Measurements from ENCODE around the gene ABI3. TPM values are rescaled to one million over a fixed set of nuclear protein-coding genes. Genes with fewer than 3 reads are reported as not detected.
"Not testable (repeated sequence)": the region's sequence is repeated elsewhere in the genome, so short reads cannot be mapped to it uniquely, and the experiment has no call there.

ABI3 gene
- total RNA-seq (10 to 100 TPM in 1 of 2 donors, 1 to 10 TPM in 1; 8.8 to 12.3 TPM), polyA plus RNA-seq (1 to 10 TPM in 1 of 2 donors, under 1 TPM in 1; 0.77 to 3.5 TPM)
- long read RNA-seq, donor 1, transcript ABI3-201 (8 exons, 2,109 nt), result major isoform, 42 of 57 reads
- long read RNA-seq, donor 1, partial matches to known transcripts, result 7 of 57 reads
- long read RNA-seq, donor 1, other reads (novel, unspliced or antisense), result 5 of 57 reads
- long read RNA-seq, donor 2, transcript ABI3-201 (8 exons, 2,109 nt), result major isoform, 5 of 6 reads
- long read RNA-seq, donor 2, partial matches to known transcripts, result 1 of 6 reads
- long read RNA-seq, donor 2, other reads (novel, unspliced or antisense), result 0 of 6 reads

- DNase-seq (peak in 1 of 2 donors; percentile 61), ATAC-seq (ENCODE audit: low FRiP score) (peak; percentile 52)
- WGBS, 2 donors, result 23 to 31% methylated on average over 18 to 22 of the region's 22 CpGs
- intact Hi-C loops (cut with DNase I), result no loop called here
- Histone ChIP-seq H3K4me3 (ENCODE audit: low read length in 2 of 2) (no peak within 1 kb of the TSS), H3K27ac (ENCODE audit: low read depth in 1 of 2, low read length in 2 of 2) (no peak within 1 kb of the TSS), H3K27me3 (ENCODE audit: control insufficient read depth in 1 of 2, insufficient read depth in 2 of 2, low read length in 1 of 2) (no peaks in the 10 kb centered on the region), H3K4me1 (ENCODE audit: control insufficient read depth in 1 of 2, insufficient read depth in 2 of 2, low read length in 2 of 2) (no peaks in the 10 kb centered on the region), H3K9me3 (ENCODE audit: control insufficient read depth, low read length) (no peaks in the 10 kb centered on the region), H3K36me3 (ENCODE audit: control insufficient read depth in 1 of 2, insufficient read depth in 2 of 2, low read length in 1 of 2) (no peaks in the 10 kb centered on the region)
These were observed at the start of gene ABI3, which contains the start of gene GNGT2 for GRCh38 chr17:49210158-49211029. Gene ABI3, plus strand, starts transcription at chr17:49210707. Its CDS starts 18 bp downstream, at chr17:49210725. Gene GNGT2, minus strand, starts transcription at chr17:49210574. Its CDS starts 3,152 bp downstream, at chr17:49207422.

- Histone ChIP-seq H3K27ac (ENCODE audit: low read depth in 1 of 2, low read length in 2 of 2) (no peak overlapping the region), H3K27me3 (ENCODE audit: control insufficient read depth in 1 of 2, insufficient read depth in 2 of 2, low read length in 1 of 2) (no peaks in the 10 kb centered on the region), H3K4me1 (ENCODE audit: control insufficient read depth in 1 of 2, insufficient read depth in 2 of 2, low read length in 2 of 2) (no peaks in the 10 kb centered on the region), H3K4me3 (ENCODE audit: low read length in 2 of 2) (no peak overlapping the region), H3K36me3 (ENCODE audit: control insufficient read depth in 1 of 2, insufficient read depth in 2 of 2, low read length in 1 of 2) (no peaks in the 10 kb centered on the region), H3K9me3 (ENCODE audit: control insufficient read depth, low read length) (no peaks in the 10 kb centered on the region)
- DNase-seq (no peak), ATAC-seq (ENCODE audit: low FRiP score) (no peak)
- WGBS, 2 donors, result 59 to 65% methylated on average over 4 of the region's 4 CpGs
- intact Hi-C loops (cut with DNase I), result no loop called here
These were observed 47.6 kb upstream of the ABI3 start for GRCh38 chr17:49162866-49163265.

GRCh38 chr17:49165143-49165542, 45.4 kb upstream of the ABI3 start:
- H3K9me3 ChIP-seq (ENCODE audit: control insufficient read depth, low read length), result no peaks in the 10 kb centered on the region
- intact Hi-C loops (cut with DNase I), result no loop called here
- H3K36me3 ChIP-seq (ENCODE audit: control insufficient read depth in 1 of 2, insufficient read depth in 2 of 2, low read length in 1 of 2), result no peaks in the 10 kb centered on the region
- H3K27ac ChIP-seq (ENCODE audit: low read depth in 1 of 2, low read length in 2 of 2), result no peak overlapping the region
- H3K27me3 ChIP-seq (ENCODE audit: control insufficient read depth in 1 of 2, insufficient read depth in 2 of 2, low read length in 1 of 2), result no peaks in the 10 kb centered on the region
- DNase-seq (no peak), ATAC-seq (ENCODE audit: low FRiP score) (no peak)
- no peak overlapping the region for H3K4me3 ChIP-seq (ENCODE audit: low read length in 2 of 2)
- H3K4me1 ChIP-seq (ENCODE audit: control insufficient read depth in 1 of 2, insufficient read depth in 2 of 2, low read length in 2 of 2), result no peaks in the 10 kb centered on the region
- 88% methylated on average over 2 of the region's 2 CpGs for WGBS, 2 donors

GRCh38 chr17:49168706-49169105, 41.8 kb upstream of the ABI3 start:
- H3K27me3 ChIP-seq (ENCODE audit: control insufficient read depth in 1 of 2, insufficient read depth in 2 of 2, low read length in 1 of 2), result no peaks in the 10 kb centered on the region

GRCh38 chr17:49170216-49170615, 40.3 kb upstream of the ABI3 start:
- H3K27ac ChIP-seq (ENCODE audit: low read depth in 1 of 2, low read length in 2 of 2), result no peak overlapping the region
- H3K4me1 ChIP-seq (ENCODE audit: control insufficient read depth in 1 of 2, insufficient read depth in 2 of 2, low read length in 2 of 2), result no peaks in the 10 kb centered on the region
- WGBS, 2 donors, result 77 to 82% methylated on average over 2 of the region's 2 CpGs
- H3K36me3 ChIP-seq (ENCODE audit: control insufficient read depth in 1 of 2, insufficient read depth in 2 of 2, low read length in 1 of 2), result no peaks in the 10 kb centered on the region
- DNase-seq, result no peak
- intact Hi-C loops (cut with DNase I), result no loop called here
- no peaks in the 10 kb centered on the region for H3K27me3 ChIP-seq (ENCODE audit: control insufficient read depth in 1 of 2, insufficient read depth in 2 of 2, low read length in 1 of 2)
- H3K9me3 ChIP-seq (ENCODE audit: control insufficient read depth, low read length), result no peaks in the 10 kb centered on the region
- no peak for ATAC-seq (ENCODE audit: low FRiP score)
- no peak overlapping the region for H3K4me3 ChIP-seq (ENCODE audit: low read length in 2 of 2)

More at GRCh38 chr17:49168706-49169105, 41.8 kb upstream of the ABI3 start:
- DNase-seq, result no peak
- Histone ChIP-seq H3K4me1 (ENCODE audit: control insufficient read depth in 1 of 2, insufficient read depth in 2 of 2, low read length in 2 of 2) (no peaks in the 10 kb centered on the region), H3K9me3 (ENCODE audit: control insufficient read depth, low read length) (no peaks in the 10 kb centered on the region), H3K4me3 (ENCODE audit: low read length in 2 of 2) (no peak overlapping the region), H3K27ac (ENCODE audit: low read depth in 1 of 2, low read length in 2 of 2) (no peak overlapping the region), H3K36me3 (ENCODE audit: control insufficient read depth in 1 of 2, insufficient read depth in 2 of 2, low read length in 1 of 2) (no peaks in the 10 kb centered on the region)
- intact Hi-C loops (cut with DNase I), result no loop called here
- 64 to 65% methylated on average over 9 of the region's 9 CpGs for WGBS, 2 donors
- no peak for ATAC-seq (ENCODE audit: low FRiP score)

GRCh38 chr17:49170711-49171110, 39.8 kb upstream of the ABI3 start:
- H3K9me3 ChIP-seq (ENCODE audit: control insufficient read depth, low read length); H3K27ac ChIP-seq (ENCODE audit: low read depth in 1 of 2, low read length in 2 of 2); H3K4me1 ChIP-seq (ENCODE audit: control insufficient read depth in 1 of 2, insufficient read depth in 2 of 2, low read length in 2 of 2); H3K27me3 ChIP-seq (ENCODE audit: control insufficient read depth in 1 of 2, insufficient read depth in 2 of 2, low read length in 1 of 2); ATAC-seq (ENCODE audit: low FRiP score); DNase-seq; intact Hi-C loops (cut with DNase I); H3K36me3 ChIP-seq (ENCODE audit: control insufficient read depth in 1 of 2, insufficient read depth in 2 of 2, low read length in 1 of 2); H3K4me3 ChIP-seq (ENCODE audit: low read length in 2 of 2): not testable (repeated sequence)
- WGBS, 2 donors, result 79 to 84% methylated on average over 3 of the region's 3 CpGs

- intact Hi-C loops (cut with DNase I); H3K36me3 ChIP-seq (ENCODE audit: control insufficient read depth in 1 of 2, insufficient read depth in 2 of 2, low read length in 1 of 2); ATAC-seq (ENCODE audit: low FRiP score); H3K27ac ChIP-seq (ENCODE audit: low read depth in 1 of 2, low read length in 2 of 2); DNase-seq; H3K4me3 ChIP-seq (ENCODE audit: low read length in 2 of 2); H3K27me3 ChIP-seq (ENCODE audit: control insufficient read depth in 1 of 2, insufficient read depth in 2 of 2, low read length in 1 of 2); H3K4me1 ChIP-seq (ENCODE audit: control insufficient read depth in 1 of 2, insufficient read depth in 2 of 2, low read length in 2 of 2): not testable (repeated sequence)
- H3K9me3 ChIP-seq (ENCODE audit: control insufficient read depth, low read length), result peaks cover 15% of the 10 kb centered on the region
- 84 to 89% methylated on average over 11 of the region's 11 CpGs for WGBS, 2 donors
These were observed 34.5 kb upstream of the ABI3 start for GRCh38 chr17:49175978-49176377.

- ATAC-seq (ENCODE audit: low FRiP score) (no peak), DNase-seq (peak; percentile 75 to 88)
- Histone ChIP-seq H3K4me1 (ENCODE audit: control insufficient read depth in 1 of 2, insufficient read depth in 2 of 2, low read length in 2 of 2) (no peaks in the 10 kb centered on the region), H3K4me3 (ENCODE audit: low read length in 2 of 2) (no peak overlapping the region), H3K27me3 (ENCODE audit: control insufficient read depth in 1 of 2, insufficient read depth in 2 of 2, low read length in 1 of 2) (peaks cover 0 to 1% of the 10 kb centered on the region in 2 donors), H3K27ac (ENCODE audit: low read depth in 1 of 2, low read length in 2 of 2) (no peak overlapping the region), H3K9me3 (ENCODE audit: control insufficient read depth, low read length) (peaks cover 15% of the 10 kb centered on the region), H3K36me3 (ENCODE audit: control insufficient read depth in 1 of 2, insufficient read depth in 2 of 2, low read length in 1 of 2) (no peaks in the 10 kb centered on the region)
- WGBS, 2 donors, result 15 to 16% methylated on average over 5 of the region's 5 CpGs
- intact Hi-C loops (cut with DNase I), result loop anchor here (1.0 to 10.0 kb wide), 3 partner anchors 47 to 56 kb away; no protein-coding TSS in a partner anchor
These were observed 30.2 kb upstream of the ABI3 start for GRCh38 chr17:49180303-49180702.

Measured in aorta (tissue), 5 donors.